Natural killer cell (primary cell): ENCODE results near the gene NUDC. TPM values are rescaled to one million over a fixed set of nuclear protein-coding genes. Genes with fewer than 3 reads are reported as not detected.
A peak's percentile ranks its signal among the peaks of the same experiment; 100 is the strongest.

Experiments
- ATAC-seq, 3 donors: fragments of 150-1000 bp in 2 of 3; fragments of 200-7000 bp in 1 of 3; cut with Tn5 transposase; 1 replicate in 1 of 3; 2 replicates in 2 of 3; pipeline ENCODE4 v1.10.0; 2021; ENCODE audit warnings: mild to moderate bottlenecking in 2 of 3, moderate library complexity in 2 of 3
- DNase-seq, 2 donors: peaks; one replicate each; pipeline versions ENCODE4 v3.0.0 to v3.0.0-alpha.2; 2013 to 2021; ENCODE audit warnings: mixed read lengths in 1 of 2
- H3K27ac ChIP-seq: one replicate; pipeline ENCODE4 v1.5.1; 2013; ENCODE audit warnings: mild to moderate bottlenecking, low read length
- H3K27me3 ChIP-seq: one replicate; pipeline ENCODE4 v1.6.1; 2013; ENCODE audit warnings: low read length; ENCODE audit not compliant: control insufficient read depth, insufficient read depth
- H3K36me3 ChIP-seq: one replicate; pipeline ENCODE4 v1.6.1; 2013; ENCODE audit warnings: low read length; ENCODE audit not compliant: control insufficient read depth, insufficient read depth
- H3K4me1 ChIP-seq: one replicate; pipeline ENCODE4 v1.6.1; 2013; ENCODE audit warnings: low read length; ENCODE audit not compliant: control insufficient read depth, insufficient read depth
- H3K4me3 ChIP-seq: one replicate; pipeline ENCODE4 v1.5.1; 2013; ENCODE audit warnings: low read length
- H3K9me3 ChIP-seq: one replicate; pipeline ENCODE4 v1.6.1; 2013; ENCODE audit warnings: low read length; ENCODE audit not compliant: control insufficient read depth, insufficient read depth
- H3K27ac Mint-ChIP-seq, 2 donors: one replicate each; pipeline ENCODE4 v1.8.0; 2022; ENCODE audit warnings: mild to moderate bottlenecking in 2 of 2, mixed read lengths in 2 of 2, moderate library complexity in 1 of 2
- H3K27me3 Mint-ChIP-seq, 2 donors: one replicate each; pipeline ENCODE4 v1.8.0; 2022; ENCODE audit warnings: low read depth in 2 of 2, mixed read lengths in 2 of 2
- H3K36me3 Mint-ChIP-seq: one replicate; pipeline ENCODE4 v1.8.0; 2022; ENCODE audit warnings: mixed read lengths
- H3K4me1 Mint-ChIP-seq, 2 donors: one replicate each; pipeline ENCODE4 v1.8.0; 2022; ENCODE audit warnings: mixed read lengths in 2 of 2
- H3K4me3 Mint-ChIP-seq: one replicate; pipeline ENCODE4 v1.8.0; 2022; ENCODE audit warnings: mild to moderate bottlenecking, moderate library complexity, mixed read lengths
- H3K9me3 Mint-ChIP-seq, 2 donors: one replicate each; pipeline ENCODE4 v1.8.0; 2022; ENCODE audit warnings: mixed read lengths in 2 of 2
- WGBS: methylation state at CpG from one replicate; pipeline ENCODE4 v1.1.7; 2013; ENCODE audit warnings: missing lambda C conversion rate; ENCODE audit not compliant: insufficient coverage; 5-methylcytosine and 5-hydroxymethylcytosine counted together
- intact Hi-C: fragments of 100-400 bp; cut with micrococcal nuclease; formaldehyde crosslinking; loops from one replicate; pipeline ENCODE4 v1.14.2; 2022
- total RNA-seq, 4 donors: library from RNA; stranded (reverse); fragments of 120-200 nt in 1 of 4; gene quantifications; one replicate each; pipeline versions ENCODE4 v1.2.3 to v1.2.4, GENCODE V29; 2013 to 2022
- TF ChIP-seq, protein P1 (sequence below): fragments of 200-600 bp; IDR thresholded peaks from one replicate; pipeline ENCODE4 v1.8.0; 2022; ENCODE audit warnings: antibody characterized with exemption

Gene NUDC
- total RNA-seq, 3 donors from 2014 or later (not counting 1 experiment from before 2014, with no cell fraction given) = 43.6 to 46.6 (median 43.7) TPM

DNA sequence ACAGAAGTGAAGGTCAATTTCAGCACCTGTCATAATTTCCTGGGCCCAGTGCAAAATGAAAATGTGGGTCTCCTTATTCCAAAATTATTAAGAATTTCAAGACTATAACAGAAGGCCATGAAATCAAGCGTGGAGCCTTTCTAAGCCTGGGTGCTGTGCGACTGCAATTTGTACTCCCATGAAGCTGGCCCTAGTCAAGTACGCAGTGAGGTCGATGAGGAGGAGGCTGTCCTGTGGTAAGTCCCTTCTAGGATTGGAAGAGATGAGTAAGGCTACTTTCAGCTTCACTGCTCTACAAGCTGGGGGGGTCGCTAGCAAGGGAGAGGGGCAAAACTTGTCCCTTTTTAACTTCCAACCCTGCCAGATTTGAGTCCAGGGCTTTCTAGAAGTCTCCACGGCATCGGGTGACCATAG, 410 bp upstream of the NUDC start:
- TF ChIP-seq, protein P1, sequence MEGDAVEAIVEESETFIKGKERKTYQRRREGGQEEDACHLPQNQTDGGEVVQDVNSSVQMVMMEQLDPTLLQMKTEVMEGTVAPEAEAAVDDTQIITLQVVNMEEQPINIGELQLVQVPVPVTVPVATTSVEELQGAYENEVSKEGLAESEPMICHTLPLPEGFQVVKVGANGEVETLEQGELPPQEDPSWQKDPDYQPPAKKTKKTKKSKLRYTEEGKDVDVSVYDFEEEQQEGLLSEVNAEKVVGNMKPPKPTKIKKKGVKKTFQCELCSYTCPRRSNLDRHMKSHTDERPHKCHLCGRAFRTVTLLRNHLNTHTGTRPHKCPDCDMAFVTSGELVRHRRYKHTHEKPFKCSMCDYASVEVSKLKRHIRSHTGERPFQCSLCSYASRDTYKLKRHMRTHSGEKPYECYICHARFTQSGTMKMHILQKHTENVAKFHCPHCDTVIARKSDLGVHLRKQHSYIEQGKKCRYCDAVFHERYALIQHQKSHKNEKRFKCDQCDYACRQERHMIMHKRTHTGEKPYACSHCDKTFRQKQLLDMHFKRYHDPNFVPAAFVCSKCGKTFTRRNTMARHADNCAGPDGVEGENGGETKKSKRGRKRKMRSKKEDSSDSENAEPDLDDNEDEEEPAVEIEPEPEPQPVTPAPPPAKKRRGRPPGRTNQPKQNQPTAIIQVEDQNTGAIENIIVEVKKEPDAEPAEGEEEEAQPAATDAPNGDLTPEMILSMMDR = no peak
- ATAC-seq (peak; percentile 23 to 38 (median 26)), DNase-seq (no peak)
- H3K4me3 ChIP-seq = peak overlapping the region; percentile 69
- H3K27ac Mint-ChIP-seq = peak overlapping the region; percentile 93 to 97
- no peaks in the 10 kb centered on the region for H3K27me3 Mint-ChIP-seq
- 17% methylated on average over 7 of the region's 7 CpGs for WGBS
- no peaks in the 10 kb centered on the region for H3K36me3 Mint-ChIP-seq
- peak overlapping the region; percentile 84 for H3K27ac ChIP-seq
- peaks cover 18% of the 10 kb centered on the region for H3K4me1 ChIP-seq
- peaks cover 12% of the 10 kb centered on the region for H3K36me3 ChIP-seq
- no peaks in the 10 kb centered on the region for H3K9me3 ChIP-seq
- H3K27me3 ChIP-seq = no peaks in the 10 kb centered on the region
- peaks cover 33 to 34% of the 10 kb centered on the region in 2 donors for H3K4me1 Mint-ChIP-seq
- intact Hi-C loops = loop anchor here (1.0 kb wide), 2 partner anchors 21 to 134 kb away; partner anchors contain the start of genes GPATCH3 and PIGV
- H3K9me3 Mint-ChIP-seq = no peaks in the 10 kb centered on the region
- peak overlapping the region; percentile 97 for H3K4me3 Mint-ChIP-seq

DNA sequence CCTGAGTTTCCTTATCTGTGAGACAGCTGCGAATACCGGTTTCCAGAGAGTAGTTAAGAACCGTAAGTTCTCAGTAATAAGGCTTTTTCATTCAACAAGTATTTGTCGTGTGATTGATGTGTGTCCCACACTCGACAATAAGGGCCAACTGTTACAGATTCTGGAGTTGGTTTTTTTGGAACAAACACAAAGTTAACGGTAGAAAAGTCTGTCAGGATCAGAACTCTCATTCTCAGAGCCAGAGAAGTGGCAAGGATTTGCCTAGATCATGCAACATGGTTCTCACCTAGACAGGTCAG, 837 bp downstream of the NUDC start:
- Histone ChIP-seq H3K4me1 (peaks cover 18% of the 10 kb centered on the region), H3K4me3 (peak overlapping the region; percentile 69), H3K36me3 (peaks cover 19% of the 10 kb centered on the region), H3K27me3 (no peaks in the 10 kb centered on the region), H3K9me3 (no peaks in the 10 kb centered on the region), H3K27ac (peak overlapping the region; percentile 84)
- intact Hi-C loops = no loop called here
- peak overlapping the region; percentile 93 to 97 for H3K27ac Mint-ChIP-seq
- TF ChIP-seq, protein P1 = no peak
- peaks cover 34 to 39% of the 10 kb centered on the region in 2 donors for H3K4me1 Mint-ChIP-seq
- DNase-seq (no peak), ATAC-seq (no peak)
- H3K27me3 Mint-ChIP-seq = no peaks in the 10 kb centered on the region
- H3K4me3 Mint-ChIP-seq = peak overlapping the region; percentile 97
- no peaks in the 10 kb centered on the region for H3K36me3 Mint-ChIP-seq
- no peaks in the 10 kb centered on the region for H3K9me3 Mint-ChIP-seq
- WGBS = 49% methylated on average over 6 of the region's 6 CpGs

- TF ChIP-seq, protein P1 = no peak
- Mint-ChIP-seq H3K4me1 (peaks cover 35 to 39% of the 10 kb centered on the region in 2 donors), H3K27me3 (no peaks in the 10 kb centered on the region), H3K4me3 (peak overlapping the region; percentile 97), H3K9me3 (no peaks in the 10 kb centered on the region), H3K36me3 (no peaks in the 10 kb centered on the region), H3K27ac (peak overlapping the region; percentile 93 to 97)
- H3K4me1 ChIP-seq = peaks cover 18% of the 10 kb centered on the region
- H3K27me3 ChIP-seq = no peaks in the 10 kb centered on the region
- H3K27ac ChIP-seq = no peak overlapping the region
- no peak overlapping the region for H3K4me3 ChIP-seq
- DNase-seq (no peak), ATAC-seq (no peak)
- intact Hi-C loops = no loop called here
- H3K9me3 ChIP-seq = no peaks in the 10 kb centered on the region
- peaks cover 22% of the 10 kb centered on the region for H3K36me3 ChIP-seq
- WGBS = 97% methylated on average over 3 of the region's 3 CpGs
These were observed 1.4 kb downstream of the NUDC start for GRCh38 chr1:26922901-26923300.

DNA sequence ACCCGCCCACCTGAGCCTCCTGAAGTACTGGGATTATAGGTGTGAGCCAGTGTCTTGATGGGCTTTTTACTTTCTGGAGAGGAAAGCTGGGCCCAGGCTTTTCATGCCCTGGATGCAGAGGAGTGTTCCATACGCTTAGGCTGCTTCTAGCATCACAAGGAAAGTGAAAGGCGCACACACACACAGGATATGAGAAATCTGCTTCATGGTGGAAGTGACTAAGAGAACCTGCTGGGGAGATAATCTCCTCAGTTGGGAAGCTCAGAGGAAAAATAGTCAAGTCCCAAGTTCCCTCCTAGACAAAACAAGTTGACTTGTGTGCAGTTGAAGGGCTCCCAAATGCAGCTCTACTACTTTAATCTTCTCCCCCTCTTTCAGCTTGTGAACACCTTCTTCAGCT, 2.2 kb downstream of the NUDC start:
- peak overlapping the region; percentile 97 for H3K4me3 Mint-ChIP-seq
- intact Hi-C loops = no loop called here
- ATAC-seq (no peak), DNase-seq (no peak)
- H3K4me3 ChIP-seq = no peak overlapping the region
- TF ChIP-seq, protein P1 = no peak
- no peaks in the 10 kb centered on the region for H3K9me3 Mint-ChIP-seq
- no peaks in the 10 kb centered on the region for H3K36me3 Mint-ChIP-seq
- H3K27me3 Mint-ChIP-seq = no peaks in the 10 kb centered on the region
- H3K27me3 ChIP-seq = no peaks in the 10 kb centered on the region
- peaks cover 39 to 41% of the 10 kb centered on the region in 2 donors for H3K4me1 Mint-ChIP-seq
- 95% methylated on average over 3 of the region's 3 CpGs for WGBS
- no peaks in the 10 kb centered on the region for H3K9me3 ChIP-seq
- peak overlapping the region; percentile 93 to 97 for H3K27ac Mint-ChIP-seq
- peaks cover 18% of the 10 kb centered on the region for H3K4me1 ChIP-seq
- no peak overlapping the region for H3K27ac ChIP-seq
- H3K36me3 ChIP-seq = peaks cover 29% of the 10 kb centered on the region
